GM21526 (cell line): ENCODE measurements around the gene MYL6.
A peak's percentile ranks its signal among the peaks of the same experiment; 100 is the strongest.
"Not testable (repeated sequence)": the region's sequence is repeated elsewhere in the genome, so short reads cannot be mapped to it uniquely, and the experiment has no call there.

Source experiments
- ATAC-seq: cut with Tn5 transposase; IDR thresholded peaks from one replicate; pipeline ENCODE4 v1.9.1; 2021; ENCODE audit warnings: moderate library complexity; ENCODE audit not compliant: unreplicated experiment, low FRiP score

Gene MYL6

DNA sequence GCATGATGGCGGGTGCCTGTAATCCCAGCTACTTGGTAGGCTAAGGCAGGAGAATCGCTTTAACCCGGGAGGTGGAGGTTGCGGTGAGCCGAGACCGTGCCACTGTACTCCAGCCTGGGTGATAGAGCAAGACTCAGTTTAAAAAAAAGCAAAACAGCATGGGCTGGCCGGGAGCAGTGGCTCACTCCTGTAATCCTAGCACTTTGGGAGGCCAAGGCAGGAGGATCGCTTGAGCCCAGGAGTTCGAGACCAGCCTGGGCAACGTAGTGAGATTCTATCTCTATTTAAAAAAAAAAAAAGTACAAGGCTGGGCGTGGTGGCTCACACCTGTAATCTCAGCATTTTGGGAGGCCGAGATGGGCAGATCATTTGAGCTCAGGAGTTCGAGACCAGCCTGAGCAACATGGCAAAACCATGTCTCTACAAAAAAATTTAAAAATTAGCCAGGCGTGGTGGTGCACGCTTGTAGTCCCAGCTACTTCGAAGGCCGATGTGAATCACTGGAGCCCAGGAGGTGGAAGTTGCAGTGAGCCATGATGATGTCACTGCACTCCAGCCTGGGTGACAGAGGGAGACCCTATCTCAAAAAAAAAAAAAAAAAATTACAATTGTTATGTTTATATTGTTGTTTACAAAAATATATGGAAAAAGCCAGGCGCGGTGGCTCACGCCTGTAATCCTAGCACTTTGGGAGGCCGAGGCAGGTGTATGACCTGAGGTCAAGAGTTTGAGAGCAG, 1.5 kb upstream of the MYL6 start:
- not testable (repeated sequence) for ATAC-seq

- peak; percentile 23 for ATAC-seq
Observed at GRCh38 chr12:56157201-56158028, 744 bp upstream of the MYL6 start.

- ATAC-seq = no peak
Observed at GRCh38 chr12:56158926-56159461, 835 bp downstream of the MYL6 start.

- no peak for ATAC-seq
Observed at GRCh38 chr12:56159482-56160192, 1.5 kb downstream of the MYL6 start.

- no peak for ATAC-seq
Observed at GRCh38 chr12:56160193-56160763, 2.1 kb downstream of the MYL6 start.

GRCh38 chr12:56160894-56161689, 2.9 kb downstream of the MYL6 start:
- ATAC-seq = no peak

- ATAC-seq = no peak
Observed at GRCh38 chr12:56161690-56162351, 3.7 kb downstream of the MYL6 start.

GRCh38 chr12:56162468-56163290, 4.5 kb downstream of the MYL6 start:
- ATAC-seq = no peak

- ATAC-seq = no peak
Observed at GRCh38 chr12:56163533-56164344, 5.6 kb downstream of the MYL6 start.

GRCh38 chr12:56164345-56164729, 6.2 kb downstream of the MYL6 start:
- no peak for ATAC-seq

- no peak for ATAC-seq
Observed at GRCh38 chr12:56165369-56165768, 7.2 kb downstream of the MYL6 start.

- ATAC-seq = no peak
Observed at GRCh38 chr12:56169229-56169759, 11.1 kb downstream of the MYL6 start.

- no peak for ATAC-seq
Observed at GRCh38 chr12:56172839-56173238, 14.7 kb downstream of the MYL6 start.

DNA sequence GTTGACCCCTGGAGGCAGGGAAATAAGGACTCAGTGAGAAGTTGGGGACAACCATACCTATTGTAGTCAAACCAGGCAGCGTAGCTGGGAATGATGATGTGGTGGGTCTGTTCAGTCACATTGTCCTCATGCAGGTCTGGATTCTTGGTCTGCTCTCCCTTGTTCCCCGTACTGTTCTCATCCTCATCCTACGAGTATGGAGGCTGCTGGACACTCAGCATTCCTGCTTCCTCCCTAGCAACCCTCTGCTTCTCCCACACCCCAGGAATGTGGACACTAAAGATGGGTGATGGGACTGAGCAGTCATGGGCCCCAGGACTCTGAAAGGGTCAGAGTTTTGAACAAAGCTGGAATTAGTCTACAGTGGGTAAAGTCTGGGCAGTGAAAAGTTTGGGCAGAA, 20.2 kb downstream of the MYL6 start:
- no peak for ATAC-seq

DNA sequence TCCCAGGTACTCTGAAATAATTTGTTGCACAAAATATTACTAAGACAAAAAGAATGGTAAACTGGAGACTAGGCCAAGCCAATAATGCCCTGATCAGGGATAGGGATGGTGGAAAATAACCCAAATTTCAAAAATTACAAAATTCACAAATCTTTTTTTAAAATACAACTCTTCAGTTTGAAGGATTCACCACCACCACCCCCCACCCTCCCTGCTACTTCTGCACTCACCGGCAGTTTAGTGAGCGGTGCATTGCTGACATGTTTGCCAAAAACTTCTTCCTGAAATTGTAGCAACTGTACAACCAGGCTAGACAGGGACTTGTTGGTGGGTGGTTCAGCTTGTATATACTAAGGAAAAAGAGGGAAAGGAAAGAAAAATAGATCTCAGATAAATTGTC, 28.8 kb downstream of the MYL6 start:
- no peak for ATAC-seq

DNA sequence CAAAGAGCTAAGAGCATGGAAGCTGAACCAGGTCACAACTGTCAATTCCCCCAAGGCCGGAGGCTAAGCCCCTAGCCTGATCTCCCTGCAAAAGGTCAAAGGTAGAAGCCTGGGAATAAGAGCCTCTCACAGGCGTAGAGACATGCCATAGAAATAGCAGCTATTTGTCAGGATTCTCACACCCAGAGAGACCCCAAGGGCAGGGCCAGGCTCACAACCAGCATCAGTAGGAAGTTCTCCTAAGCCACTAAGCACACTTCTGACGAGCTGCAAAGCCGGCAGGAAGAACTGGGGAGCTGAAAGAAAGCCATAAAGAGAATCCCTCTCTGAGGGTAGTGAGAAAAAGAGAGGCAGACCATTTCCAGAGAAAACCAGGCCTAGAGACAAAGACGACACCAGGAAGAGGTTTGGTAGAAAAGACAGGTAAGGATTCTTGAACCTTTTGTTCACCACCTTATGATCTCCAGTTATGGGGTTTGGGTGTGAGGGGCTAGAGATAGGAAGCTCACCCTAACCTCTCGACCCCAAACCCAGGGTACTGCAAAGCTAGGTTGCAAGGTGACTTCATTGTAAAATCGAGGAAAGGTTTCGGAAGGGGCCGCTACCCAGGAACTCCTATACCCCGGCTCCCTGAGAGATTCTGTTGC, 30.1 kb downstream of the MYL6 start:
- no peak for ATAC-seq

- no peak for ATAC-seq
Observed at GRCh38 chr12:56188778-56189098, 30.6 kb downstream of the MYL6 start.
